ENCODE measurements around the gene OMA1.

The OMA1 gene

DNA sequence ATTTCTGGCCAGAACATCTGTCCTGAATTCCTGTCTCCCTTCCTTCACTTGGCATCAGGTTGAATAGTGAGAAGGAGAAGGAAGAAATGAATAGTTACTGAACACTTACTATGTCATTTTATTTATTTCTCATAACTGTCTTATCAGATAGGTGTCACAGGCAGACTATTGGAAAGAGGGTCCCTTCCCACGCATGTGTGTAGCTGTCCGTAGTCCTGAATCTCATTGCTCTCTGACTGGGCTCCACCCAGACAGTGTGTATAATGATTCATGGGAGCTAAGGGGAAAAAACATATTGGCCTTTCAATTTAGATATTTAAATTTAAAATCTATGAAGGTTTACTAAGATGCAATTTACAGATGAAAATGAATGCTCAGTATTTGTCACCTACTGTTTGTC lies 86.1 kb downstream of the OMA1 start:
- no peaks in the 10 kb centered on the region for H3K36me3 Mint-ChIP-seq (ENCODE audit: low read depth)
- no peak overlapping the region for H3K4me3 Mint-ChIP-seq
- no peak for TF ChIP-seq CTCF (IDR thresholded peaks at IDR 0.05; ENCODE audit: unreplicated experiment in 3 of 3)
- no peak overlapping the region for H3K27ac Mint-ChIP-seq
- H3K4me1 Mint-ChIP-seq, result no peaks in the 10 kb centered on the region
- peaks cover 3% of the 10 kb centered on the region for H3K27me3 Mint-ChIP-seq (ENCODE audit: low read depth)
- no peaks in the 10 kb centered on the region for H3K9me3 Mint-ChIP-seq

DNA sequence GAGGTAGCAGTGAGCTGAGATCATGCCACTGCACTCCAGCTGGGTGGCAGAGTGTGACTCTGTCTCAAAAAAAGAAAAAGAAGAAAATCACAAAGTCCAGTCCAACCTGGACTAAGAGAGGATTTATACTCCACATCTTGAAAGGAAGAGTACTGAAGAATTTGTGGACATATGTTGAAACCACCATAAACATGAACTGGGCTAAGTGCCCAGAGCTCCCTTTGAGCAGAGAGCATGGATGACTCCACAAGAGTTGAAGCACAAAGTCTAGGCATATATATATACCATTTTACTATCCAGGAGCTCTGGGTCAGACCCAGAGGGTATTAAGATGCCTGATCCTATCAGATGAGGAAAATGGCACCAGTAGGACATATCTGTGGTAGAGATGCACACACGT lies 86.6 kb downstream of the OMA1 start:
- H3K4me1 Mint-ChIP-seq, result no peaks in the 10 kb centered on the region
- peaks cover 3% of the 10 kb centered on the region for H3K27me3 Mint-ChIP-seq (ENCODE audit: low read depth)
- no peak for TF ChIP-seq CTCF (IDR thresholded peaks at IDR 0.05; ENCODE audit: unreplicated experiment in 3 of 3)
- H3K27ac Mint-ChIP-seq, result no peak overlapping the region
- H3K4me3 Mint-ChIP-seq, result no peak overlapping the region
- no peaks in the 10 kb centered on the region for H3K36me3 Mint-ChIP-seq (ENCODE audit: low read depth)
- no peaks in the 10 kb centered on the region for H3K9me3 Mint-ChIP-seq

DNA sequence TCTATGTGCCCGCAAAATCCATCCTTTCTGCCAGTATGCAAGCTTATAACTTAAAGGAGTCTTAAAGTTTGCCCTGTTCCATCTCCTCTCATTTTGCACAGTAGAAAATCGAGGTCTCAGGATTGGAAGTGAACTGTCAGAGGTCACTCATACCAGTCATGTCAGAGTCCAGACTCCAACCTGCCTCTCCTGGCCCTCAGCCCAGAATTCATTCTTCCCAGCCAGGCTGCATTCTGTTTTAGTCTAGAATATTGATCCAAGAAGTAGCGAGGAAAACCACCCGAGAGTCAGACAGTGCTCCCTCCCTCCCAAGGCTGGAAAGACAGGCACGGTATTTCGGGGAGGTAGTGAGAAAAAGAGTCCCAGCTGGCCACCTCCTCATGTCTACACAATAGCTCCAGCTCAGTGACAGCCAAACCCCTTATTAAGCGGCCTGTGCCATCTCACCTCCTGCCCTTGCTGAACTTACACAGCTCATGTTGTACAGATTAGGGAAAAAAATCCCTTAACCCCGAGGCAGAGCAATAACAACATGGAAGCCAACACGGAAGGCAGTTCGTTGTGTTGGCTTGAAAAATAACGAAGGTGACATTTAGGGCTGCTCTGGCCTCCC lies 89.4 kb downstream of the OMA1 start:
- H3K4me1 Mint-ChIP-seq, result no peaks in the 10 kb centered on the region

DNA sequence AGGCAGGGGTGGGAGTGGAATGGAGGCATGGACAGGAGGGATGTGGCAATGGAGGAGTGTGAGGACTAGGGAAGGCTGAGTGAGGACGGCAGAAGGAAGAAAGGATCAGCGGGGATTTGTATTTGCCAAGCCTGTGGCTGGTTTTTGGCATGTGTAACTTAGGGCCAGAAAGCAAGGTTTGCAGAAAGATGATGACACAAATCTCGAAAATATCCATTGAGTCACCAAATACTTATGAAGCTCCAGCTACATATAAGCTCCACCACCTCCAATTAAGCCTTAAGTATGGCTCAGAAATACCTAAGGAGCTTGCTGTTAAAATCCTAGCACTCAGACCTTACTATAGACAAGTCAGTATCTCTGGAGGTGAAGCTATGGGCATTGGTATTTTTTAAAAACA lies 90.1 kb downstream of the OMA1 start:
- H3K4me1 Mint-ChIP-seq, result no peaks in the 10 kb centered on the region

More for the DNA sequence above, 89.4 kb downstream of the OMA1 start:
- no peaks in the 10 kb centered on the region for H3K36me3 Mint-ChIP-seq (ENCODE audit: low read depth)
- H3K4me3 Mint-ChIP-seq, result no peak overlapping the region
- peaks cover 3% of the 10 kb centered on the region for H3K27me3 Mint-ChIP-seq (ENCODE audit: low read depth)
- no peaks in the 10 kb centered on the region for H3K9me3 Mint-ChIP-seq
- no peak for TF ChIP-seq CTCF (IDR thresholded peaks at IDR 0.05; ENCODE audit: unreplicated experiment in 3 of 3)
- no peak overlapping the region for H3K27ac Mint-ChIP-seq

GRCh38 chr1:58454807-58455206 lies 91.7 kb downstream of the OMA1 start:
- peaks cover 3% of the 10 kb centered on the region for H3K27me3 Mint-ChIP-seq (ENCODE audit: low read depth)
- no peak overlapping the region for H3K27ac Mint-ChIP-seq
- H3K4me3 Mint-ChIP-seq, result no peak overlapping the region
- no peaks in the 10 kb centered on the region for H3K9me3 Mint-ChIP-seq
- H3K4me1 Mint-ChIP-seq, result no peaks in the 10 kb centered on the region
- no peaks in the 10 kb centered on the region for H3K36me3 Mint-ChIP-seq (ENCODE audit: low read depth)
- TF ChIP-seq CTCF (IDR thresholded peaks at IDR 0.05; ENCODE audit: unreplicated experiment in 3 of 3), result no peak

More for the DNA sequence above, 90.1 kb downstream of the OMA1 start:
- TF ChIP-seq CTCF (IDR thresholded peaks at IDR 0.05; ENCODE audit: unreplicated experiment in 3 of 3), result no peak
- H3K27ac Mint-ChIP-seq, result no peak overlapping the region
- no peaks in the 10 kb centered on the region for H3K36me3 Mint-ChIP-seq (ENCODE audit: low read depth)
- H3K27me3 Mint-ChIP-seq (ENCODE audit: low read depth), result peaks cover 3% of the 10 kb centered on the region
- no peak overlapping the region for H3K4me3 Mint-ChIP-seq
- H3K9me3 Mint-ChIP-seq, result no peaks in the 10 kb centered on the region

DNA sequence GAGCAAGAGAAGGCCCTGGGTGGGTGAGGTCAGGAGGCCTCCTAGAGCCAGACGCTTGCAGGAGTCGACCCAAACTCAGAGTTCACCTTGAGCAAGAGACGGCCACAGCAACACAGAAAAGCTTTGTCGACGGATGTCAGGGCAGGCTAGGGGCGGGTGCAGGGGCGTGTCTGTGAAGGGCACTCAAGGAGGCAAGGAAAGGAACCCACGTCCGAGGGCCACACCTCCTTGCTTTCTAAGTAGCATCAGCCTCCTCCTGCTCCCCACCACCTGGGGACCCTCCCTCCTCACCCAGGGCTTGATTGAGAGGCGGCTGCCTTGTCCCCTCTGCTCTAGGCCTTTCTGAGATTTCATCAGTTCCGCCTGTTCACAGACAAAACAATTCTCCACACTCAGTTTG lies 92.1 kb downstream of the OMA1 start:
- no peak overlapping the region for H3K27ac Mint-ChIP-seq
- no peak overlapping the region for H3K4me3 Mint-ChIP-seq
- TF ChIP-seq CTCF (IDR thresholded peaks at IDR 0.05; ENCODE audit: unreplicated experiment in 3 of 3), result no peak
- H3K9me3 Mint-ChIP-seq, result no peaks in the 10 kb centered on the region
- peaks cover 3% of the 10 kb centered on the region for H3K27me3 Mint-ChIP-seq (ENCODE audit: low read depth)
- H3K36me3 Mint-ChIP-seq (ENCODE audit: low read depth), result no peaks in the 10 kb centered on the region
- H3K4me1 Mint-ChIP-seq, result no peaks in the 10 kb centered on the region
